IMR-90 (cell line): ENCODE data around the gene CGNL1. TPM values are rescaled to one million over a fixed set of nuclear protein-coding genes. Genes with fewer than 3 reads are reported as not detected.

ENCODE experiments used
- ATAC-seq: fragments of 200-7000 bp; cut with Tn5 transposase; 2 replicates; pipeline ENCODE4 v1.9.1; 2020; ENCODE audit warnings: low read depth, mild to moderate bottlenecking, moderate library complexity
- BruUV-seq: library from RNA; stranded (reverse); fragments of 400-500 nt; replicated peaks from 2 replicates; lab custom pipeline; 2021; lab: Mats Ljungman, UMichigan
- CTCF ChIA-PET: fragments of 300-600 bp; formaldehyde crosslinking; extraction: SDS; loops from one replicate; lab custom pipeline; 2021; ENCODE audit warnings: antibody characterized with exemption; lab: Yijun Ruan, JAX
- POLR2A ChIA-PET: fragments of 300-600 bp; sonication (Branson Sonifier 250); formaldehyde crosslinking; loops from one replicate; lab custom pipeline; 2022; ENCODE audit warnings: antibody characterized with exemption; ENCODE audit not compliant: unreplicated experiment; lab: Charles Lee
- DNase-seq: peaks from one replicate; pipeline ENCODE4 v3.0.0; 2013
- H2AFZ ChIP-seq: replicated peaks from 2 replicates; pipeline ENCODE3; 2013; ENCODE audit warnings: low read length, mild to moderate bottlenecking; ENCODE audit not compliant: poor library complexity
- H2AK5ac ChIP-seq: 2 replicates; pipeline ENCODE4 v1.6.1; 2013; ENCODE audit warnings: low read depth, low read length, inconsistent platforms
- H2AK9ac ChIP-seq: replicated peaks from 2 replicates; pipeline ENCODE3; 2013; ENCODE audit warnings: mild to moderate bottlenecking, low read depth, low read length, moderate library complexity; ENCODE audit not compliant: poor library complexity
- H2BK120ac ChIP-seq: 2 replicates; pipeline ENCODE4 v1.6.1; 2013; ENCODE audit warnings: low read depth, low read length, inconsistent platforms
- H2BK15ac ChIP-seq: 3 replicates; pipeline ENCODE4 v1.6.1; 2013; ENCODE audit warnings: low read depth, low read length, inconsistent platforms
- H2BK20ac ChIP-seq: 2 replicates; pipeline ENCODE4 v1.6.1; 2013; ENCODE audit warnings: low read depth, mild to moderate bottlenecking, inconsistent platforms, low read length, moderate library complexity
- H2BK5ac ChIP-seq: 2 replicates; pipeline ENCODE4 v1.6.1; 2013; ENCODE audit warnings: mild to moderate bottlenecking, low read depth, low read length, inconsistent platforms; ENCODE audit not compliant: poor library complexity, severe bottlenecking
- H3K14ac ChIP-seq: replicated peaks from 2 replicates; pipeline ENCODE4 v1.6.1; 2013; ENCODE audit warnings: low read depth, low read length, inconsistent platforms
- H3K18ac ChIP-seq: 2 replicates; pipeline ENCODE4 v1.6.1; 2013; ENCODE audit warnings: low read depth, low read length, control low read depth
- H3K23ac ChIP-seq: 2 replicates; pipeline ENCODE4 v1.6.1; 2013; ENCODE audit warnings: low read depth, low read length, inconsistent platforms
- H3K27ac ChIP-seq: 2 replicates; pipeline ENCODE4 v1.5.1; 2013; ENCODE audit warnings: mild to moderate bottlenecking, control low read depth, low read length; ENCODE audit not compliant: insufficient read depth
- H3K27me3 ChIP-seq: 2 replicates; pipeline ENCODE4 v1.6.1; 2013; ENCODE audit warnings: low read length; ENCODE audit not compliant: control insufficient read depth, insufficient read depth
- H3K36me3 ChIP-seq: 2 replicates; pipeline ENCODE4 v1.6.1; 2013; ENCODE audit warnings: low read length, mixed read lengths; ENCODE audit not compliant: control insufficient read depth, insufficient read depth
- H3K4ac ChIP-seq: 2 replicates; pipeline ENCODE4 v1.6.1; 2013; ENCODE audit warnings: low read depth, low read length, inconsistent platforms
- H3K4me1 ChIP-seq: 2 replicates; pipeline ENCODE4 v1.6.1; 2013; ENCODE audit warnings: low read length, mixed read lengths; ENCODE audit not compliant: control insufficient read depth, insufficient read depth
- H3K4me2 ChIP-seq: 2 replicates; pipeline ENCODE4 v1.6.1; 2013; ENCODE audit warnings: low read depth, mild to moderate bottlenecking, control low read depth, low read length, moderate library complexity
- H3K4me3 ChIP-seq: 2 replicates; pipeline ENCODE4 v1.5.1; 2013; ENCODE audit warnings: low read depth, mild to moderate bottlenecking, control low read depth, low read length, moderate library complexity; ENCODE audit not compliant: insufficient read depth
- H3K56ac ChIP-seq: 2 replicates; pipeline ENCODE4 v1.6.1; 2013; ENCODE audit warnings: low read length, inconsistent platforms; ENCODE audit not compliant: insufficient read depth; ENCODE audit errors: extremely low read depth
- H3K79me1 ChIP-seq, 2 experiments: 2 replicates each; pipeline ENCODE4 v1.6.1; 2013; ENCODE audit warnings: low read length in 2 of 2, inconsistent platforms in 1 of 2, low read depth in 1 of 2
- H3K9ac ChIP-seq: 2 replicates; pipeline ENCODE4 v1.6.1; 2013; ENCODE audit warnings: low read depth, low read length, control low read depth
- H3K9me1 ChIP-seq: 2 replicates; pipeline ENCODE4 v1.6.1; 2013; ENCODE audit warnings: low read length, inconsistent platforms; ENCODE audit not compliant: insufficient read depth
- H3K9me3 ChIP-seq: 2 replicates; pipeline ENCODE4 v1.6.1; 2013; ENCODE audit warnings: low read length; ENCODE audit not compliant: control insufficient read depth, insufficient read depth
- H4K20me1 ChIP-seq: 2 replicates; pipeline ENCODE4 v1.6.1; 2013; ENCODE audit warnings: low read length, inconsistent platforms; ENCODE audit not compliant: insufficient read depth
- H4K5ac ChIP-seq: 2 replicates; pipeline ENCODE4 v1.6.1; 2013; ENCODE audit warnings: mild to moderate bottlenecking, low read depth, low read length, control low read depth
- H4K8ac ChIP-seq, 2 experiments: 2 replicates each; pipeline ENCODE4 v1.6.1; 2013; ENCODE audit warnings: low read depth in 2 of 2, low read length in 2 of 2, control low read depth in 1 of 2, inconsistent platforms in 1 of 2
- H4K91ac ChIP-seq: 2 replicates; pipeline ENCODE4 v1.6.1; 2013; ENCODE audit warnings: low read depth, low read length, inconsistent platforms; ENCODE audit not compliant: insufficient read depth
- CHD1 ChIP-seq: IDR thresholded peaks from 2 replicates; pipeline ENCODE4 v1.6.1; 2012; ENCODE audit warnings: low read depth, low read length, improper control_type of control experiment
- FOS ChIP-seq: fragments of 150-350 bp; IDR thresholded peaks from 2 replicates; pipeline ENCODE4 v1.6.1; 2016; ENCODE audit warnings: low read depth, low read length
- MAZ ChIP-seq: IDR thresholded peaks from 2 replicates; pipeline ENCODE4 v1.6.1; 2012; ENCODE audit warnings: low read depth, mild to moderate bottlenecking, low read length, improper control_type of control experiment, moderate library complexity, borderline replicate concordance
- MXI1 ChIP-seq: IDR thresholded peaks from 2 replicates; pipeline ENCODE4 v1.6.1; 2012; ENCODE audit warnings: low read depth, mild to moderate bottlenecking, low read length, moderate library complexity, borderline replicate concordance
- RAD21 ChIP-seq: IDR thresholded peaks from 2 replicates; pipeline ENCODE4 v1.6.1; 2012; ENCODE audit warnings: low read length, improper control_type of control experiment
- WGBS, 2 experiments: methylation state at CpG; one replicate each; pipeline versions ENCODE4 v1.1.5 to v1.1.7; 2013; ENCODE audit warnings: missing lambda C conversion rate in 2 of 2; ENCODE audit not compliant: insufficient read length in 1 of 2; ENCODE audit errors: extremely low coverage in 2 of 2; 5-methylcytosine and 5-hydroxymethylcytosine counted together
- dilution Hi-C: fragments of 300-500 bp; cut with HindIII; formaldehyde crosslinking; loops from one replicate; pipeline ENCODE4 v1.14.3; 2018; ENCODE audit warnings: low sequenced_read_pairs; ENCODE audit not compliant: unreplicated experiment
- in situ Hi-C: fragments of 300-500 bp; cut with MboI; formaldehyde crosslinking; loops from 3 replicates; pipeline ENCODE4 v1.14.3; 2019; ENCODE audit warnings: low sequenced_read_pairs, inconsistent platforms, mixed read lengths
- intact Hi-C: fragments of 100-400 bp; cut with micrococcal nuclease; formaldehyde crosslinking; loops from 2 replicates; pipeline ENCODE4 v1.10.0; 2022
- polyA plus RNA-seq, 3 experiments: library from polyadenylated mRNA; depleted of rRNA; stranded (reverse); fragments of >200 nt; gene quantifications; 2 replicates each; pipeline ENCODE4 v1.2.3, GENCODE V29; 2012; ENCODE audit warnings: low replicate concordance in 1 of 3
- total RNA-seq: library from RNA; depleted of rRNA; stranded (reverse); fragments of >200 nt; gene quantifications from 2 replicates; pipeline ENCODE4 v1.2.3, GENCODE V29; 2012

Gene CGNL1
- total and polyA plus RNA-seq, 2 of the 4 experiments (the other 2 are of a cell fraction) = 0.07 to 0.18 TPM

GRCh38 chr15:57493351-57493750 lies 117.0 kb downstream of the CGNL1 start:
- no peak for TF ChIP-seq CHD1
- TF ChIP-seq MAZ = no peak
- TF ChIP-seq MXI1 = no peak
- no peak for TF ChIP-seq RAD21
- TF ChIP-seq FOS = no peak
- in situ Hi-C loops = no loop called here
- Histone ChIP-seq H3K23ac (no peak overlapping the region), H3K4me3 (no peak overlapping the region), H4K20me1 (no peaks in the 10 kb centered on the region), H3K79me1 (no peaks in the 10 kb centered on the region), H3K56ac (no peak overlapping the region), H2AFZ (no peak overlapping the region), H2BK5ac (no peak overlapping the region), H4K8ac (no peak overlapping the region), H2BK120ac (no peak overlapping the region), H2BK15ac (no peak overlapping the region), H3K36me3 (no peaks in the 10 kb centered on the region), H3K4ac (no peak overlapping the region), H3K14ac (no peak overlapping the region), H2AK5ac (no peak overlapping the region), H3K9me3 (no peaks in the 10 kb centered on the region), H3K27me3 (no peaks in the 10 kb centered on the region), H3K4me2 (no peak overlapping the region), H3K9me1 (no peaks in the 10 kb centered on the region), H3K18ac (no peak overlapping the region), H2BK20ac (no peak overlapping the region), H4K5ac (no peak overlapping the region), H3K27ac (no peak overlapping the region), H2AK9ac (no peak overlapping the region), H4K91ac (no peak overlapping the region), H3K4me1 (no peaks in the 10 kb centered on the region), H3K9ac (no peak overlapping the region)
- ChIA-PET POLR2A (no interaction called here), CTCF (no interaction called here)
- ATAC-seq (no peak), DNase-seq (no peak)
- 80% methylated on average over 1 of the region's 4 CpGs; no CpG with 5 or more reads in 1 of the 2 experiments for WGBS, 2 experiments
- no TSS peak for BruUV-seq
- dilution Hi-C loops = no loop called here
- intact Hi-C loops = no loop called here
